CD14-positive monocyte (primary cell): ENCODE measurements around the gene PARD6B. TPM values are rescaled to one million over a fixed set of nuclear protein-coding genes. Genes with fewer than 3 reads are reported as not detected.

Experiments
- DNase-seq, 3 donors: peaks; one replicate each; pipeline ENCODE4 v3.0.0-alpha.2; 2011 to 2022
- H2AFZ ChIP-seq: 2 replicates; pipeline ENCODE4 v1.6.0; 2012; ENCODE audit warnings: mild to moderate bottlenecking, low read depth, low read length, inconsistent platforms; ENCODE audit not compliant: insufficient read depth, poor library complexity, severe bottlenecking
- H3K27ac ChIP-seq, 2 donors: 1 replicate in 1 of 2; 2 replicates in 1 of 2; pipeline ENCODE4 v1.5.1; 2012 to 2013; ENCODE audit warnings: low read length in 2 of 2, control low read depth in 1 of 2, inconsistent platforms in 1 of 2, low read depth in 1 of 2, mild to moderate bottlenecking in 1 of 2
- H3K27me3 ChIP-seq, 2 donors: one replicate each; pipeline versions ENCODE4 v1.6.0 to v1.6.1; 2011 to 2013; ENCODE audit warnings: low read length in 2 of 2; ENCODE audit not compliant: control insufficient read depth in 2 of 2, insufficient read depth in 2 of 2
- H3K36me3 ChIP-seq, 2 donors: replicated peaks in 1 of 2; 1 replicate in 1 of 2; 2 replicates in 1 of 2; pipeline versions ENCODE4 v1.5.1 to v1.6.1; 2012 to 2013; ENCODE audit warnings: low read length in 2 of 2, control low read depth in 1 of 2, inconsistent platforms in 1 of 2, mild to moderate bottlenecking in 1 of 2; ENCODE audit not compliant: insufficient read depth in 2 of 2, control insufficient read depth in 1 of 2
- H3K4me1 ChIP-seq, 2 donors: 1 replicate in 1 of 2; 2 replicates in 1 of 2; pipeline versions ENCODE4 v1.5.1 to v1.6.1; 2012 to 2013; ENCODE audit warnings: low read length in 2 of 2, control low read depth in 1 of 2, inconsistent platforms in 1 of 2, mild to moderate bottlenecking in 1 of 2, moderate library complexity in 1 of 2; ENCODE audit not compliant: insufficient read depth in 2 of 2, control insufficient read depth in 1 of 2
- H3K4me2 ChIP-seq: replicated peaks from 2 replicates; pipeline ENCODE3; 2012; ENCODE audit warnings: low read length, moderate library complexity, mild to moderate bottlenecking; ENCODE audit not compliant: poor library complexity, severe bottlenecking; ENCODE audit errors: extremely low read depth
- H3K4me3 ChIP-seq, 3 experiments: fragments of 200-600 bp in 1 of 3; sonication (generic) in 1 of 3; replicated peaks in 1 of 3; 1 replicate in 2 of 3; 2 replicates in 1 of 3; pipeline ENCODE4 v1.5.1; 2011 to 2013; ENCODE audit warnings: low read length in 3 of 3, mild to moderate bottlenecking in 3 of 3, control low read depth in 2 of 3, low read depth in 2 of 3, inconsistent platforms in 1 of 3, moderate library complexity in 1 of 3
- H3K79me2 ChIP-seq: 2 replicates; pipeline ENCODE4 v1.6.0; 2012; ENCODE audit warnings: mild to moderate bottlenecking, control low read depth, inconsistent platforms, low read length, moderate library complexity; ENCODE audit not compliant: insufficient read depth
- H3K9ac ChIP-seq: 2 replicates; pipeline ENCODE4 v1.6.0; 2017; ENCODE audit warnings: low read length, mild to moderate bottlenecking; ENCODE audit not compliant: insufficient read depth, poor library complexity, severe bottlenecking
- H3K9me3 ChIP-seq, 2 donors: replicated peaks in 1 of 2; 1 replicate in 1 of 2; 2 replicates in 1 of 2; pipeline versions ENCODE4 v1.5.1 to v1.6.1; 2012 to 2013; ENCODE audit warnings: low read length in 2 of 2, control low read depth in 1 of 2; ENCODE audit not compliant: control insufficient read depth in 1 of 2, insufficient read depth in 1 of 2
- H4K20me1 ChIP-seq: 2 replicates; pipeline ENCODE4 v1.6.0; 2012; ENCODE audit warnings: mild to moderate bottlenecking, low read length, control low read depth, moderate library complexity; ENCODE audit not compliant: insufficient read depth
- H3K27ac Mint-ChIP-seq, 7 donors: one replicate each; pipeline ENCODE4 v1.8.0; 2020; ENCODE audit warnings: mild to moderate bottlenecking in 7 of 7, mixed read lengths in 7 of 7, moderate library complexity in 6 of 7, inconsistent platforms in 2 of 7
- H3K27me3 Mint-ChIP-seq, 3 donors: one replicate each; pipeline ENCODE4 v1.8.0; 2021 to 2022; ENCODE audit warnings: low read depth in 3 of 3, mild to moderate bottlenecking in 3 of 3, mixed read lengths in 3 of 3, moderate library complexity in 3 of 3, inconsistent platforms in 1 of 3
- H3K36me3 Mint-ChIP-seq, 2 donors: one replicate each; pipeline ENCODE4 v1.8.0; 2020; ENCODE audit warnings: mixed read lengths in 2 of 2, inconsistent platforms in 1 of 2, mild to moderate bottlenecking in 1 of 2
- H3K4me1 Mint-ChIP-seq: one replicate; pipeline ENCODE4 v1.8.0; 2020; ENCODE audit warnings: mild to moderate bottlenecking, mixed read lengths
- H3K4me3 Mint-ChIP-seq, 2 donors: one replicate each; pipeline ENCODE4 v1.8.0; 2020; ENCODE audit warnings: mild to moderate bottlenecking in 2 of 2, mixed read lengths in 2 of 2, moderate library complexity in 1 of 2
- H3K9me3 Mint-ChIP-seq, 7 donors: one replicate each; pipeline ENCODE4 v1.8.0; 2020 to 2022; ENCODE audit warnings: mixed read lengths in 7 of 7, mild to moderate bottlenecking in 6 of 7, moderate library complexity in 6 of 7, inconsistent platforms in 2 of 7
- CTCF ChIP-seq: fragments of 200-600 bp; IDR thresholded peaks from one replicate; pipeline ENCODE4 v1.8.0; 2022; ENCODE audit warnings: antibody characterized with exemption, mild to moderate bottlenecking
- WGBS: methylation state at CpG from one replicate; pipeline ENCODE4 v1.1.5; 2013; ENCODE audit warnings: missing lambda C conversion rate; ENCODE audit not compliant: insufficient coverage; 5-methylcytosine and 5-hydroxymethylcytosine counted together
- intact Hi-C, 2 donors: fragments of 100-400 bp; cut with micrococcal nuclease; formaldehyde crosslinking; loops; one replicate each; pipeline versions ENCODE4 v1.15.0 to v1.15.1; 2023
- polyA plus RNA-seq, 3 donors: library from polyadenylated mRNA; depleted of rRNA in 1 of 3; unstranded in 2 of 3; stranded (reverse) in 1 of 3; fragments of 300-500 nt in 2 of 3; fragments of >200 nt in 1 of 3; fragmentation: Illumina TruSeq in 2 of 3; gene quantifications; 1 replicate in 2 of 3; 2 replicates in 1 of 3; pipeline ENCODE4 v1.2.3, GENCODE V29; 2012 to 2021

Gene PARD6B
- polyA plus RNA-seq, 3 donors: 0.04 to 0.13 (median 0.13) TPM

- Histone ChIP-seq H3K36me3 (no peaks in the 10 kb centered on the region), H3K4me1 (no peaks in the 10 kb centered on the region), H3K9me3 (no peaks in the 10 kb centered on the region), H3K4me3 (no peak overlapping the region), H3K4me2 (no peak overlapping the region), H3K27ac (no peak overlapping the region), H2AFZ (no peak overlapping the region), H3K9ac (no peak overlapping the region), H4K20me1 (no peaks in the 10 kb centered on the region), H3K27me3 (no peaks in the 10 kb centered on the region), H3K79me2 (no peaks in the 10 kb centered on the region)
- H3K9me3 Mint-ChIP-seq: no peaks in the 10 kb centered on the region
- intact Hi-C loops: no loop called here
- peaks cover 0 to 3% (median 3%) of the 10 kb centered on the region in 3 donors for H3K27me3 Mint-ChIP-seq
- no peaks in the 10 kb centered on the region for H3K36me3 Mint-ChIP-seq
- DNase-seq: no peak
- no peak overlapping the region for H3K4me3 Mint-ChIP-seq
- TF ChIP-seq CTCF: no peak
- no peaks in the 10 kb centered on the region for H3K4me1 Mint-ChIP-seq
- no CpG with 5 or more reads among the region's 3 CpGs for WGBS
- no peak overlapping the region for H3K27ac Mint-ChIP-seq
These were observed 21.8 kb downstream of the PARD6B start for GRCh38 chr20:50753152-50753551.

DNA sequence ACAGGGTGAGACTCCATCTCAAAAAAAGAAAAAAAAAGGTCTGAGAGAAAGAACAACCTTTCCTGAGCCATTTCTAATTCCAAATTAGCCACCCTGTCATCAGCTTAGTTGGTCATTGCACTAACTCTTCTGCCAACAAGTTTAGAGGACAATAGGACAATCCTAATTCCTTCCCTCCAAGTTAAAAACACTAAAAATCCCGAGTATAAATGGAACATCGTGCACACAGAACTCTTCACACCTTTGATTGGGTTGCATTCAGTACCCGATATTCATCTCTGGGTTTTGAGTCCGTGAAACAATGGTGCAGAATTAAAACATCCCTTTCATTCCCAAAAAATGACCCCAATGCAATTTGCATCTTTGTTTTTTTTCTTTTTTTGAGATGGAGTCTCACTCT, 23.0 kb downstream of the PARD6B start:
- Mint-ChIP-seq H3K4me3 (no peak overlapping the region), H3K27ac (no peak overlapping the region), H3K4me1 (peaks cover 1% of the 10 kb centered on the region), H3K27me3 (peaks cover 0 to 7% (median 3%) of the 10 kb centered on the region in 3 donors), H3K9me3 (no peaks in the 10 kb centered on the region), H3K36me3 (no peaks in the 10 kb centered on the region)
- intact Hi-C loops: no loop called here
- H3K4me3 ChIP-seq: no peak overlapping the region
- no peaks in the 10 kb centered on the region for H4K20me1 ChIP-seq
- no peak overlapping the region for H3K4me2 ChIP-seq
- no peaks in the 10 kb centered on the region for H3K9me3 ChIP-seq
- WGBS: 96% methylated on average over 4 of the region's 4 CpGs
- no peaks in the 10 kb centered on the region for H3K79me2 ChIP-seq
- H3K36me3 ChIP-seq: no peaks in the 10 kb centered on the region
- H3K9ac ChIP-seq: no peak overlapping the region
- no peaks in the 10 kb centered on the region for H3K27me3 ChIP-seq
- DNase-seq: no peak
- no peak overlapping the region for H3K27ac ChIP-seq
- no peak overlapping the region for H2AFZ ChIP-seq
- no peaks in the 10 kb centered on the region for H3K4me1 ChIP-seq
- no peak for TF ChIP-seq CTCF
